Measurements from ENCODE around the gene PAX7. TPM values are rescaled to one million over a fixed set of nuclear protein-coding genes. Genes with fewer than 3 reads are reported as not detected.

PAX7 gene
- total RNA-seq, 1 donor, result not detected

- H2AFZ ChIP-seq (ENCODE audit: low read length), result no peak overlapping the region
- no peaks in the 10 kb centered on the region for H4K20me1 ChIP-seq (ENCODE audit: insufficient read depth, low read length)
- TF ChIP-seq, protein P1, sequence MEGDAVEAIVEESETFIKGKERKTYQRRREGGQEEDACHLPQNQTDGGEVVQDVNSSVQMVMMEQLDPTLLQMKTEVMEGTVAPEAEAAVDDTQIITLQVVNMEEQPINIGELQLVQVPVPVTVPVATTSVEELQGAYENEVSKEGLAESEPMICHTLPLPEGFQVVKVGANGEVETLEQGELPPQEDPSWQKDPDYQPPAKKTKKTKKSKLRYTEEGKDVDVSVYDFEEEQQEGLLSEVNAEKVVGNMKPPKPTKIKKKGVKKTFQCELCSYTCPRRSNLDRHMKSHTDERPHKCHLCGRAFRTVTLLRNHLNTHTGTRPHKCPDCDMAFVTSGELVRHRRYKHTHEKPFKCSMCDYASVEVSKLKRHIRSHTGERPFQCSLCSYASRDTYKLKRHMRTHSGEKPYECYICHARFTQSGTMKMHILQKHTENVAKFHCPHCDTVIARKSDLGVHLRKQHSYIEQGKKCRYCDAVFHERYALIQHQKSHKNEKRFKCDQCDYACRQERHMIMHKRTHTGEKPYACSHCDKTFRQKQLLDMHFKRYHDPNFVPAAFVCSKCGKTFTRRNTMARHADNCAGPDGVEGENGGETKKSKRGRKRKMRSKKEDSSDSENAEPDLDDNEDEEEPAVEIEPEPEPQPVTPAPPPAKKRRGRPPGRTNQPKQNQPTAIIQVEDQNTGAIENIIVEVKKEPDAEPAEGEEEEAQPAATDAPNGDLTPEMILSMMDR (IDR thresholded peaks at IDR 0.05; ENCODE audit: extremely low read depth, low read depth, low read length), result no peak
- H3K27me3 ChIP-seq (ENCODE audit: insufficient read depth, low read length), result peaks cover 3% of the 10 kb centered on the region
- no peaks in the 10 kb centered on the region for H3K9me3 ChIP-seq (ENCODE audit: low read depth, low read length)
- H3K36me3 ChIP-seq (ENCODE audit: insufficient read depth, low read length), result no peaks in the 10 kb centered on the region
- H3K4me1 ChIP-seq (ENCODE audit: insufficient read depth, low read length), result no peaks in the 10 kb centered on the region
- H3K79me2 ChIP-seq (ENCODE audit: insufficient read depth, low read length), result no peaks in the 10 kb centered on the region
- H3K4me2 ChIP-seq (ENCODE audit: insufficient read depth, low read length), result no peak overlapping the region
- DNase-seq (ENCODE audit: insufficient read length, low spot score, missing footprints), result peak; percentile 62
- H3K4me3 ChIP-seq (ENCODE audit: insufficient read depth, low read length), result no peak overlapping the region
- H3K27ac ChIP-seq (ENCODE audit: low read depth, low read length), result no peak overlapping the region
Observed at GRCh38 chr1:18673976-18674375, 43.3 kb downstream of the PAX7 start.

DNA sequence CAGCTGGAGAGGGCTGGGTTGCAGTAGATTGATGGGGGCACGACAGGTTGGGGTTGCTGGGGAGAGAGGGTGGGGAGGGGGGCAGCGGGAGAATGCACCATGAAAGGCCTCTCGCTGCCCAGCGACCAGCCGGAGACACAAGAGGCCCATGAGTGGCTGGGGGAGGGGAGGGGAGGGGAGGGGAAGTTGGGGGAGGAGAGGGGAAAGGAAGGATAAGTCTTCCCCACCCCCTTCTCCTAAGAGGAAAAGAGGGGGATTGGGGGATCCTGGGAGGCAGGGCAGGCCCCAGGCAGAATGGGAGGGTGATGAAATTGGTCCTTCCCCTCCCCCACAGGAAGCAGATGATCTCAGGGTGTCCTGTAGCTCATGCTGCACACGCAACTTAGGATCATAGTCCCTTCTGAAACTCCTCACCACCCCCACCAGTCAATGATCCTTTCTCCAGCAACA, 45.7 kb downstream of the PAX7 start:
- Histone ChIP-seq H2AFZ (ENCODE audit: low read length) (no peak overlapping the region), H3K27ac (ENCODE audit: low read depth, low read length) (no peak overlapping the region), H3K4me2 (ENCODE audit: insufficient read depth, low read length) (no peak overlapping the region), H3K79me2 (ENCODE audit: insufficient read depth, low read length) (no peaks in the 10 kb centered on the region), H3K4me1 (ENCODE audit: insufficient read depth, low read length) (no peaks in the 10 kb centered on the region), H3K27me3 (ENCODE audit: insufficient read depth, low read length) (peaks cover 3% of the 10 kb centered on the region), H3K4me3 (ENCODE audit: insufficient read depth, low read length) (no peak overlapping the region), H3K36me3 (ENCODE audit: insufficient read depth, low read length) (no peaks in the 10 kb centered on the region), H3K9me3 (ENCODE audit: low read depth, low read length) (no peaks in the 10 kb centered on the region), H4K20me1 (ENCODE audit: insufficient read depth, low read length) (no peaks in the 10 kb centered on the region)
- peak; percentile 65 for DNase-seq (ENCODE audit: insufficient read length, low spot score, missing footprints)
- TF ChIP-seq, protein P1 (IDR thresholded peaks at IDR 0.05; ENCODE audit: extremely low read depth, low read depth, low read length), result no peak

GRCh38 chr1:18681423-18681835, 50.8 kb downstream of the PAX7 start:
- H3K9me3 ChIP-seq (ENCODE audit: low read depth, low read length), result no peaks in the 10 kb centered on the region
- peak; percentile 93 for DNase-seq (ENCODE audit: insufficient read length, low spot score, missing footprints)
- H2AFZ ChIP-seq (ENCODE audit: low read length), result no peak overlapping the region

GRCh38 chr1:18682375-18682774, 51.7 kb downstream of the PAX7 start:
- no peak overlapping the region for H3K4me2 ChIP-seq (ENCODE audit: insufficient read depth, low read length)
- TF ChIP-seq, protein P1 (IDR thresholded peaks at IDR 0.05; ENCODE audit: extremely low read depth, low read depth, low read length), result no peak
- no peak for DNase-seq (ENCODE audit: insufficient read length, low spot score, missing footprints)
- H3K27ac ChIP-seq (ENCODE audit: low read depth, low read length), result no peak overlapping the region
- no peaks in the 10 kb centered on the region for H3K36me3 ChIP-seq (ENCODE audit: insufficient read depth, low read length)
- H3K4me3 ChIP-seq (ENCODE audit: insufficient read depth, low read length), result no peak overlapping the region
- H3K9me3 ChIP-seq (ENCODE audit: low read depth, low read length), result no peaks in the 10 kb centered on the region
- H3K27me3 ChIP-seq (ENCODE audit: insufficient read depth, low read length), result no peaks in the 10 kb centered on the region
- no peak overlapping the region for H2AFZ ChIP-seq (ENCODE audit: low read length)
- no peaks in the 10 kb centered on the region for H3K4me1 ChIP-seq (ENCODE audit: insufficient read depth, low read length)
- H3K79me2 ChIP-seq (ENCODE audit: insufficient read depth, low read length), result no peaks in the 10 kb centered on the region
- H4K20me1 ChIP-seq (ENCODE audit: insufficient read depth, low read length), result no peaks in the 10 kb centered on the region

More at GRCh38 chr1:18681423-18681835, 50.8 kb downstream of the PAX7 start:
- H4K20me1 ChIP-seq (ENCODE audit: insufficient read depth, low read length), result no peaks in the 10 kb centered on the region
- H3K4me2 ChIP-seq (ENCODE audit: insufficient read depth, low read length), result no peak overlapping the region
- no peaks in the 10 kb centered on the region for H3K27me3 ChIP-seq (ENCODE audit: insufficient read depth, low read length)
- no peaks in the 10 kb centered on the region for H3K4me1 ChIP-seq (ENCODE audit: insufficient read depth, low read length)
- no peak overlapping the region for H3K4me3 ChIP-seq (ENCODE audit: insufficient read depth, low read length)
- TF ChIP-seq, protein P1 (IDR thresholded peaks at IDR 0.05; ENCODE audit: extremely low read depth, low read depth, low read length), result peak; percentile 47
- H3K79me2 ChIP-seq (ENCODE audit: insufficient read depth, low read length), result no peaks in the 10 kb centered on the region
- H3K36me3 ChIP-seq (ENCODE audit: insufficient read depth, low read length), result no peaks in the 10 kb centered on the region
- no peak overlapping the region for H3K27ac ChIP-seq (ENCODE audit: low read depth, low read length)
